H1 (cell line): Measurements from ENCODE around the gene USP3. TPM values are rescaled to one million over a fixed set of nuclear protein-coding genes. Genes with fewer than 3 reads are reported as not detected.

Source experiments
- CTCF ChIA-PET: fragments of 300-600 bp; sonication (Branson Sonifier 250); formaldehyde crosslinking; loops from one replicate; lab custom pipeline; 2021; ENCODE audit not compliant: partially characterized antibody; lab: Charles Lee
- POLR2A ChIA-PET: fragments of 300-600 bp; sonication (Branson Sonifier 250); formaldehyde crosslinking; loops from one replicate; lab custom pipeline; 2021; ENCODE audit warnings: inconsistent platforms; ENCODE audit not compliant: partially characterized antibody; lab: Charles Lee
- DNase-seq, 2 experiments: peaks; one replicate each; pipeline versions ENCODE4 v3.0.0 to v3.0.0-alpha.2; 2010 to 2022; ENCODE audit warnings: low spot score in 2 of 2, low read depth in 1 of 2, mixed read lengths in 1 of 2
- FAIRE-seq: peaks from 2 replicates; lab custom pipeline; 2011; peaks lifted over from hg19 to GRCh38; lab: Jason Lieb, UNC
- H2AFZ ChIP-seq: 2 replicates; pipeline ENCODE4 v1.8.1; 2012; ENCODE audit warnings: low read length, inconsistent platforms
- H2AK5ac ChIP-seq: 2 replicates; pipeline ENCODE4 v1.6.1; 2013; ENCODE audit warnings: low read depth, low read length
- H2BK120ac ChIP-seq: replicated peaks from 2 replicates; pipeline ENCODE3; 2013; ENCODE audit warnings: low read depth, low read length, inconsistent platforms
- H2BK12ac ChIP-seq: 2 replicates; pipeline ENCODE4 v1.6.1; 2013; ENCODE audit warnings: low read depth, low read length
- H2BK15ac ChIP-seq: 2 replicates; pipeline ENCODE4 v1.6.1; 2013; ENCODE audit warnings: low read length
- H2BK20ac ChIP-seq: 2 replicates; pipeline ENCODE4 v1.6.1; 2013; ENCODE audit warnings: low read length
- H2BK5ac ChIP-seq: 2 replicates; pipeline ENCODE4 v1.6.1; 2013; ENCODE audit warnings: low read depth, low read length
- H3K14ac ChIP-seq: 2 replicates; pipeline ENCODE4 v1.6.1; 2013; ENCODE audit warnings: inconsistent platforms; ENCODE audit not compliant: insufficient read length
- H3K18ac ChIP-seq: 2 replicates; pipeline ENCODE4 v1.6.1; 2013; ENCODE audit warnings: low read length; ENCODE audit errors: extremely low read depth
- H3K23ac ChIP-seq: 2 replicates; pipeline ENCODE4 v1.6.1; 2013; ENCODE audit warnings: inconsistent platforms; ENCODE audit not compliant: insufficient read length
- H3K23me2 ChIP-seq: 2 replicates; pipeline ENCODE4 v1.6.1; 2013; ENCODE audit warnings: low read depth, low read length
- H3K27ac ChIP-seq: 2 replicates; pipeline ENCODE4 v1.6.1; 2011; ENCODE audit warnings: low read depth, low read length, inconsistent platforms
- H3K27me3 ChIP-seq, 4 experiments: replicated peaks in 1 of 4; 1 replicate in 1 of 4; 2 replicates in 3 of 4; pipeline versions ENCODE4 v1.6.1 to v1.8.1; 2011 to 2013; ENCODE audit warnings: low read length in 3 of 4, mild to moderate bottlenecking in 3 of 4, inconsistent platforms in 2 of 4, mixed read lengths in 2 of 4, moderate library complexity in 1 of 4; ENCODE audit not compliant: control insufficient read depth in 3 of 4, insufficient read depth in 3 of 4; ENCODE audit errors: extremely low read depth in 1 of 4
- H3K36me3 ChIP-seq, 4 experiments: 2 replicates each; pipeline versions ENCODE4 v1.6.1 to v1.8.1; 2011 to 2013; ENCODE audit warnings: mild to moderate bottlenecking in 4 of 4, low read length in 3 of 4, moderate library complexity in 2 of 4, control low read depth in 1 of 4, inconsistent platforms in 1 of 4; ENCODE audit not compliant: insufficient read depth in 4 of 4, control insufficient read depth in 2 of 4
- H3K4ac ChIP-seq: replicated peaks from 2 replicates; pipeline ENCODE3; 2013; ENCODE audit warnings: low read length, low read depth, mixed read lengths, inconsistent platforms; ENCODE audit not compliant: insufficient read length
- H3K4me1 ChIP-seq, 4 experiments: replicated peaks in 1 of 4; 1 replicate in 1 of 4; 2 replicates in 3 of 4; pipeline versions ENCODE4 v1.6.1 to v1.8.1; 2011 to 2013; ENCODE audit warnings: low read length in 3 of 4, inconsistent platforms in 2 of 4, mixed read lengths in 1 of 4; ENCODE audit not compliant: insufficient read depth in 4 of 4, control insufficient read depth in 3 of 4
- H3K4me2 ChIP-seq, 2 experiments: 2 replicates each; pipeline versions ENCODE4 v1.6.1 to v1.8.1; 2011 to 2013; ENCODE audit warnings: low read depth in 2 of 2, low read length in 2 of 2, control low read depth in 1 of 2, inconsistent platforms in 1 of 2, mild to moderate bottlenecking in 1 of 2; ENCODE audit not compliant: insufficient read depth in 1 of 2
- H3K4me3 ChIP-seq, 4 experiments: fragments of 200-600, 300-600 bp in 1 of 4; sonication (generic), shearing (Covaris generic), sonication (Bioruptor Twin) in 1 of 4; 2 replicates each; pipeline versions ENCODE4 v1.5.1 to v1.8.1; 2011 to 2016; ENCODE audit warnings: low read length in 4 of 4, low read depth in 3 of 4, control low read depth in 2 of 4, inconsistent platforms in 2 of 4, mild to moderate bottlenecking in 2 of 4, mixed read lengths in 1 of 4, moderate library complexity in 1 of 4; ENCODE audit not compliant: insufficient read depth in 2 of 4; ENCODE audit errors: extremely low read depth in 1 of 4
- H3K56ac ChIP-seq: replicated peaks from 2 replicates; pipeline ENCODE3; 2013; ENCODE audit warnings: low read depth, mild to moderate bottlenecking, mixed read lengths, low read length, inconsistent platforms; ENCODE audit not compliant: insufficient read length
- H3K79me1 ChIP-seq: 2 replicates; pipeline ENCODE4 v1.6.1; 2013; ENCODE audit warnings: low read depth, low read length, control low read depth
- H3K79me2 ChIP-seq, 2 experiments: 2 replicates each; pipeline versions ENCODE4 v1.6.1 to v1.8.1; 2012 to 2013; ENCODE audit warnings: low read length in 2 of 2, mild to moderate bottlenecking in 2 of 2, inconsistent platforms in 1 of 2; ENCODE audit not compliant: insufficient read depth in 2 of 2, control insufficient read depth in 1 of 2
- H3K9ac ChIP-seq, 4 experiments: replicated peaks in 1 of 4; 1 replicate in 1 of 4; 2 replicates in 3 of 4; pipeline versions ENCODE4 v1.6.1 to v1.8.1; 2011 to 2013; ENCODE audit warnings: low read depth in 3 of 4, low read length in 3 of 4, control low read depth in 2 of 4, mild to moderate bottlenecking in 2 of 4, moderate library complexity in 2 of 4, inconsistent platforms in 1 of 4; ENCODE audit errors: extremely low read depth in 1 of 4
- H3K9me3 ChIP-seq, 2 experiments: 2 replicates each; pipeline versions ENCODE4 v1.6.1 to v1.8.1; 2012 to 2013; ENCODE audit warnings: mild to moderate bottlenecking in 2 of 2, moderate library complexity in 2 of 2, control low read depth in 1 of 2, inconsistent platforms in 1 of 2, low read depth in 1 of 2, low read length in 1 of 2, mixed read lengths in 1 of 2; ENCODE audit not compliant: insufficient read depth in 2 of 2
- H4K20me1 ChIP-seq, 2 experiments: replicated peaks in 1 of 2; 2 replicates each; pipeline versions ENCODE3 to v1.8.1; 2011 to 2013; ENCODE audit warnings: inconsistent platforms in 2 of 2, low read length in 2 of 2, mild to moderate bottlenecking in 1 of 2; ENCODE audit not compliant: insufficient read depth in 2 of 2, control insufficient read depth in 1 of 2
- H4K5ac ChIP-seq: 2 replicates; pipeline ENCODE4 v1.6.1; 2013; ENCODE audit warnings: low read length, low read depth, mixed read lengths, inconsistent platforms; ENCODE audit not compliant: insufficient read length
- H4K8ac ChIP-seq: 2 replicates; pipeline ENCODE4 v1.8.0; 2013; ENCODE audit warnings: mild to moderate bottlenecking, moderate library complexity, low read length, inconsistent platforms; ENCODE audit not compliant: insufficient read depth; ENCODE audit errors: extremely low read depth
- H4K91ac ChIP-seq: replicated peaks from 2 replicates; pipeline ENCODE3; 2013; ENCODE audit warnings: low read length, mixed read lengths, inconsistent platforms; ENCODE audit not compliant: insufficient read length
- CBX8 ChIP-seq: fragments of 300-800, 300-1000 bp; sonication (generic); IDR thresholded peaks from 2 replicates; pipeline ENCODE4 v1.7.1; 2016; ENCODE audit warnings: low read depth, low read length, borderline replicate concordance
- HDAC2 ChIP-seq, 2 experiments: fragments of 300-600 bp in 1 of 2; sonication (generic) in 1 of 2; IDR thresholded peaks; 2 replicates each; pipeline ENCODE4 v1.6.1; 2011 to 2012; ENCODE audit warnings: low read depth in 2 of 2, low read length in 2 of 2, mild to moderate bottlenecking in 2 of 2, moderate library complexity in 2 of 2, borderline replicate concordance in 1 of 2, inconsistent platforms in 1 of 2
- KDM5A ChIP-seq: fragments of 200-600 bp; IDR thresholded peaks from 2 replicates; pipeline ENCODE4 v1.7.1; 2012; ENCODE audit warnings: mild to moderate bottlenecking, low read length, inconsistent platforms, mixed read lengths
- RXRA ChIP-seq: IDR thresholded peaks from 2 replicates; pipeline ENCODE4 v1.6.1; 2011; ENCODE audit warnings: low read depth, mild to moderate bottlenecking, low read length, moderate library complexity; ENCODE audit not compliant: insufficient read depth
- SP4 ChIP-seq: IDR thresholded peaks from 2 replicates; pipeline ENCODE4 v1.6.1; 2012; ENCODE audit warnings: low read length, inconsistent platforms
- TEAD4 ChIP-seq: IDR thresholded peaks from 2 replicates; pipeline ENCODE4 v1.6.1; 2012; ENCODE audit warnings: low read depth, low read length, inconsistent platforms, mixed read lengths
- WGBS, 2 experiments: shearing (Covaris generic) in 1 of 2; methylation state at CpG; one replicate each; pipeline versions ENCODE4 v1.1.6 to v1.1.7; 2013 to 2015; ENCODE audit warnings: low lambda C conversion rate in 2 of 2, mixed read lengths in 2 of 2, inconsistent platforms in 1 of 2, low coverage in 1 of 2, missing lambda C conversion rate in 1 of 2; ENCODE audit not compliant: insufficient replicate concordance in 2 of 2, insufficient coverage in 1 of 2, insufficient read length in 1 of 2; ENCODE audit errors: extremely low coverage in 1 of 2, missing lambda C conversion rate in 1 of 2; 5-methylcytosine and 5-hydroxymethylcytosine counted together
- polyA plus RNA-seq, 7 experiments: library from polyadenylated mRNA; depleted of rRNA in 3 of 7; stranded (reverse) in 5 of 7; unstranded in 2 of 7; fragments of >200 nt in 5 of 7; fragments of 200-250 nt in 2 of 7; gene quantifications; 1 replicate in 5 of 7; 2 replicates in 1 of 7; 4 replicates in 1 of 7; pipeline versions ENCODE4 v1.2.1 to v1.2.3, GENCODE V29; 2011 to 2013; ENCODE audit warnings: missing spikeins in 2 of 7, mixed read lengths in 2 of 7
- total RNA-seq: library from RNA; stranded (reverse); fragmentation: NEBNext Ultra II Directional; extraction: Animal tissue kit (Norgen Biotek cat#: 25700); gene quantifications from 2 replicates; pipeline ENCODE4 v1.2.1, GENCODE V29; 2021
- TF ChIP-seq, protein P1 (sequence below): IDR thresholded peaks from 2 replicates; pipeline ENCODE4 v1.6.1; 2011; ENCODE audit warnings: low read length, improper control_type of control experiment

Gene USP3
- total and polyA plus RNA-seq, 2 of the 8 experiments (the other 6 are each of a cell fraction or from before 2014, with no cell fraction given): 15.5 to 16.2 TPM

- H3K36me3 ChIP-seq: 0 out of 8 replicates have a peak, but pooled peaks cover 0 to 3% (median 0%) of the 10 kb centered on the region in 4 experiments
- H3K14ac ChIP-seq: no peak overlapping the region
- H4K8ac ChIP-seq: no peak overlapping the region
- no peak overlapping the region for H2AK5ac ChIP-seq
- ChIA-PET POLR2A (no interaction called here), CTCF (interaction anchor here (0.9 to 4.2 kb wide), 10 partner anchors 10 to 470 kb away, joined by 3 to 39 read pairs (median 6); no protein-coding TSS in a partner anchor)
- no peak overlapping the region for H4K91ac ChIP-seq
- H3K56ac ChIP-seq: no peak overlapping the region
- H2BK15ac ChIP-seq: no peak overlapping the region
- H3K79me2 ChIP-seq: no peaks in the 10 kb centered on the region
- no peak overlapping the region for H2BK20ac ChIP-seq
- H4K20me1 ChIP-seq: no peaks in the 10 kb centered on the region
- no peaks in the 10 kb centered on the region; the same call in 1 of the 2 replicates for H3K79me1 ChIP-seq
- WGBS, 2 experiments: 87% methylated on average over 6 of the region's 6 CpGs; no CpG with 5 or more reads in 1 of the 2 experiments
- H2BK12ac ChIP-seq: no peak overlapping the region
- no peak overlapping the region for H3K4me3 ChIP-seq
- no peak overlapping the region for H3K4me2 ChIP-seq
- no peak overlapping the region for H3K23ac ChIP-seq
- no peak overlapping the region for H3K18ac ChIP-seq
- H2BK120ac ChIP-seq: no peak overlapping the region
- H3K4me1 ChIP-seq: peaks cover 0 to 21% (median 12%) of the 10 kb centered on the region in 4 experiments; a peak in 6 of 7 replicates
- H4K5ac ChIP-seq: no peak overlapping the region
- H3K27me3 ChIP-seq: peaks cover 0 to 30% (median 19%) of the 10 kb centered on the region in 4 experiments; a peak in 6 of 7 replicates
- DNase-seq (no peak), FAIRE-seq (no peak)
- peaks cover 13% of the 10 kb centered on the region for H3K23me2 ChIP-seq
- no peak overlapping the region for H2AFZ ChIP-seq
- H2BK5ac ChIP-seq: no peak overlapping the region
- no peak overlapping the region for H3K4ac ChIP-seq
- H3K9me3 ChIP-seq: no peaks in the 10 kb centered on the region
- no peak overlapping the region for H3K27ac ChIP-seq
- no peak overlapping the region for H3K9ac ChIP-seq
- TF ChIP-seq CBX8 (no peak), RXRA (no peak), KDM5A (no peak), TEAD4 (no peak), SP4 (no peak), HDAC2 (IDR thresholded peaks at IDR 0.05; ENCODE audit: borderline replicate concordance in 1 of 2, low read depth in 2 of 2, low read length in 2 of 2) (no peak)
- TF ChIP-seq, protein P1, sequence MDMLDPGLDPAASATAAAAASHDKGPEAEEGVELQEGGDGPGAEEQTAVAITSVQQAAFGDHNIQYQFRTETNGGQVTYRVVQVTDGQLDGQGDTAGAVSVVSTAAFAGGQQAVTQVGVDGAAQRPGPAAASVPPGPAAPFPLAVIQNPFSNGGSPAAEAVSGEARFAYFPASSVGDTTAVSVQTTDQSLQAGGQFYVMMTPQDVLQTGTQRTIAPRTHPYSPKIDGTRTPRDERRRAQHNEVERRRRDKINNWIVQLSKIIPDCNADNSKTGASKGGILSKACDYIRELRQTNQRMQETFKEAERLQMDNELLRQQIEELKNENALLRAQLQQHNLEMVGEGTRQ: no peak
Observed at GRCh38 chr15:63597821-63598220, 93.4 kb downstream of the USP3 start.
